ENCODE measurements around the gene TBCEL. TPM values are rescaled to one million over a fixed set of nuclear protein-coding genes. Genes with fewer than 3 reads are reported as not detected.

The TBCEL gene
- polyA plus RNA-seq, 4 donors = 21.6 to 27.6 (median 26.9) TPM

- no peak for DNase-seq (ENCODE audit: low read depth in 4 of 4, low spot score in 3 of 4)
These were observed 108.5 kb downstream of the TBCEL start for GRCh38 chr11:121132211-121132976.

DNA sequence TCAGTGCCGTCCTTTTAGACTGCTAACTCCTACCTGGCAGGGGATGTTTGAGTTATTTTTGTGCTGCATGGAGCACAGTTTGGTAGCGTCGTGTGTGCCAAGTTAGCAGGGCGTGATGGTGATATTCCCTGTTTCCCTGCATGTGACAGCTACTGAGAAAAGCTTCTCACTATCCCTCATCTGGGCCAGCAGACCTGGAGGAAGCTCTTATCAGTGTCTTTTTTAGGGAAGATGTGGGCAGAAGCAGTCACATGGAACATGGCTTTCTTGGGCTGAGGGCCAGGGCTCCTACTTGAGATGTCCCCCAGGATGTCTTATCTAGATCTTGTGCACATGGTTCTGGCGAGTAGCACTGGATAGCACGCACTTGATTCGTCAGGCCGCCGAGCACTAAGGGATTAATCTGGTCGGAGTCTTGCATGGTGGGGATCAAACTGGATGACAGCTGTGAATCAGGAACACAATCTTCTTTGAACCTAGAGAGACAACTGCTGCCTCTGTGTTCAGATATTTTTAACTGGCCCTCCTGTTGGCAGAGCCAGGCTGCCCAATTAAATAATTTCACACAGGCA is 110.9 kb downstream of the TBCEL start:
- DNase-seq (ENCODE audit: low read depth in 4 of 4, low spot score in 3 of 4) = no peak

GRCh38 chr11:121137005-121137404 is 113.1 kb downstream of the TBCEL start:
- DNase-seq (ENCODE audit: low read depth in 4 of 4, low spot score in 3 of 4) = no peak

DNA sequence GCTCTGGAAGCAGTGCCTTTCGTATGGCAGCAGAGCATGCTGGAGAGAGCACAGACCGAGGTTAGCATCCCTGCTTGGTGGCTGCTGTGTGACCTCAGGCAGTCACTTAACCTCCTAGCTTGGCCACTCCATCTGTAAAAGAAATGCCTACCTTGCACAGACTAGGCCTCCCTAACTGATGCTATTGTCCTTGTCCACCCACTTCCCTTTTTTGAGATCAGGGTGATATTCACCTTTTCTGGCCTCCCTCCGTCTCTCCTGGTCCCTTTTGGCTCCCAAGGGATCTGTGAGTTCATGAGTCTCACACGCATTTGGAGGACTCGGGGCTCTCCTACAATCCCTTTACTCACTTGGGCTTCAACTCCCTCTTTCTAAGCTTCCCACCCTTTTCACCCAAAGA is 114.4 kb downstream of the TBCEL start:
- no peak for DNase-seq (ENCODE audit: low read depth in 4 of 4, low spot score in 3 of 4)

DNA sequence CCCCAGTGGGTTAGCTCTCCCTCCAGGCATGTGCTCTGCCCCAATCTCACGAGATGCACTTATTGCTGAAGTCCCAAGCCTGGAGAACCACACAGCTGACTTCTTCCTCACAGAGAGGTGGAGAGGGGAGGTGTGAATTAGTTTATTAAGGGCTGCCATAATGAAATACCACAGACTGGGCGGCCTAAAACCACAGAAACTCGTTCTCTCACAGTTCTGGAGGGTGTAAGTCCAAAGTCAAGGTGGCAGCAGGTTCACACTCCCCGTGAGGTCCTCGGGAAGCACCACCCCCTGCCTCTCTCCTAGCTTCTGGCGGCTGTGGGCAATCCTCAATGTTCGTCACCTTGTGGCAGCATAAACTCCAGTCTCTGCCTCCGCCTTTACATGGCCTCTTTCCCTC is 116.5 kb downstream of the TBCEL start:
- DNase-seq (ENCODE audit: low read depth in 4 of 4, low spot score in 3 of 4) = no peak

Other genes starting within 250 kb of the TBCEL start
- gene TECTA, start 77.1 kb downstream of the TBCEL start, polyA plus RNA-seq (ENCODE audit: insufficient read length in 4 of 4) = 1 to 10 TPM; 2.0 to 2.2 (median 2.1) TPM

All from right renal pelvis (tissue), 4 donors.